ENCODE measurements around the gene DDC. TPM values are rescaled to one million over a fixed set of nuclear protein-coding genes. Genes with fewer than 3 reads are reported as not detected.

Gene DDC
- total RNA-seq, 2 donors from 2014 or later, result 6.6 to 17.1 TPM

DNA sequence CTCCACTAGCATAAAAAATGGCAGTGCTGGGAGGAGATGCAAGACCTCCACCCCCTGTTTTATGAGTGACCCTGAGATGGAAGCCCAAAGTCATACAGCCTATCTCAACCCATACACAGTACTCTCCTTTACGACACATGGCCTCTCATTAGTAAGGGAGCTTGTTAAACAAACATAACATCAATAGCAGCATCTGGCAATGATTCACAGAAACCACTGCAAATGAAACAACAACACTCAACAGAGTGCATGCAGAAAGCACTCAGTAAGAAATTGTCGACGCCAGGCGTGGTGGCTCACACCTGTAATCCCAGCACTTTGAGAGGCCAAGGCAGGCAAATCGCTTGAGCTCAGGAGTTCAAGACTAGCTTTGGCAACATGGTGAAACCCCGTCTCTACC, 87.6 kb downstream of the DDC start:
- Histone ChIP-seq H3K27ac (no peak overlapping the region), H3K4me3 (no peak overlapping the region), H3K36me3 (replicated peaks in 1 of 2; ENCODE audit: insufficient read depth in 1 of 2, low read depth in 2 of 2) (no peaks in the 10 kb centered on the region), H3K27me3 (no peaks in the 10 kb centered on the region), H3K4me1 (no peaks in the 10 kb centered on the region), H3K9me3 (no peaks in the 10 kb centered on the region)
- ATAC-seq (no peak), DNase-seq (no peak)
- 72 to 85% methylated on average over 6 of the region's 6 CpGs for WGBS, 2 donors
- no peak for TF ChIP-seq POLR2A (IDR thresholded peaks at IDR 0.05)
- TF ChIP-seq, protein P1, sequence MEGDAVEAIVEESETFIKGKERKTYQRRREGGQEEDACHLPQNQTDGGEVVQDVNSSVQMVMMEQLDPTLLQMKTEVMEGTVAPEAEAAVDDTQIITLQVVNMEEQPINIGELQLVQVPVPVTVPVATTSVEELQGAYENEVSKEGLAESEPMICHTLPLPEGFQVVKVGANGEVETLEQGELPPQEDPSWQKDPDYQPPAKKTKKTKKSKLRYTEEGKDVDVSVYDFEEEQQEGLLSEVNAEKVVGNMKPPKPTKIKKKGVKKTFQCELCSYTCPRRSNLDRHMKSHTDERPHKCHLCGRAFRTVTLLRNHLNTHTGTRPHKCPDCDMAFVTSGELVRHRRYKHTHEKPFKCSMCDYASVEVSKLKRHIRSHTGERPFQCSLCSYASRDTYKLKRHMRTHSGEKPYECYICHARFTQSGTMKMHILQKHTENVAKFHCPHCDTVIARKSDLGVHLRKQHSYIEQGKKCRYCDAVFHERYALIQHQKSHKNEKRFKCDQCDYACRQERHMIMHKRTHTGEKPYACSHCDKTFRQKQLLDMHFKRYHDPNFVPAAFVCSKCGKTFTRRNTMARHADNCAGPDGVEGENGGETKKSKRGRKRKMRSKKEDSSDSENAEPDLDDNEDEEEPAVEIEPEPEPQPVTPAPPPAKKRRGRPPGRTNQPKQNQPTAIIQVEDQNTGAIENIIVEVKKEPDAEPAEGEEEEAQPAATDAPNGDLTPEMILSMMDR (IDR thresholded peaks at IDR 0.05), result no peak
- intact Hi-C loops (cut with DNase I), result loop anchor here (10.0 kb wide), 2 partner anchors 117 to 677 kb away; no protein-coding TSS in a partner anchor

DNA sequence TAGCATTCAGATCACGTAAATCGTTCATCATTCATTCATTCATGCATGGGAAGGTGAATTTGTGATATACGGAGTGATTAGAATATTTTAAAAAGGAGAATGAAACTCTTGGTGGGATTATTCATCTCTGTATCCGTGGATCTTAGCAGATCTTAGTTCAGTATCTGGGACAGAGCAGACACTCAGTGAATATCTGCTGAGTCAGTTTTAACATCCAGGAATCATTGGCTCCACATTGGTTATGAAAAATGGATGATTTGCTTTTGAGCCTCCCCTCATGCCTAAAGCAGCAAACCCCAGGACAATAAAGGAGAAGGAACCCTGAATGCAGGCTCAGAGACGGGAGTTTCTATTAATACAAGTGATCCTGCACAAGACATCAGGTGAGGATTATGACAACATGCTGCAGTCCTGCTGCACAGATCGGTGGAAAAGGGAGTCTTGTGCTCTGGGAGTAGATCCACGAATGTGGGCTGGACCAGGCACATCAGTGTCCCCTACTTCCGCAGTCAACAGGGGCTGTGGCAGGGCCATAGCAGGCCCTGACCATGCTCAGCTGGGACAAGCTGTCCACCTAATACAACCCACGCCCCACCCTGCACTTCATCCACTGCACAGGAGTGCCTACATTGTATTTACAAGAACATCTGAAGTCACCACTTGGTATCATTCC, 88.1 kb downstream of the DDC start:
- Histone ChIP-seq H3K27me3 (no peaks in the 10 kb centered on the region), H3K4me3 (no peak overlapping the region), H3K27ac (no peak overlapping the region), H3K4me1 (no peaks in the 10 kb centered on the region), H3K36me3 (replicated peaks in 1 of 2; ENCODE audit: insufficient read depth in 1 of 2, low read depth in 2 of 2) (no peaks in the 10 kb centered on the region), H3K9me3 (no peaks in the 10 kb centered on the region)
- DNase-seq (no peak), ATAC-seq (no peak)
- 92 to 93% methylated on average over 9 of the region's 9 CpGs for WGBS, 2 donors
- TF ChIP-seq, protein P1 (IDR thresholded peaks at IDR 0.05), result no peak
- TF ChIP-seq POLR2A (IDR thresholded peaks at IDR 0.05), result no peak
- intact Hi-C loops (cut with DNase I), result loop anchor here (10.0 kb wide), 2 partner anchors 118 to 678 kb away; no protein-coding TSS in a partner anchor

DNA sequence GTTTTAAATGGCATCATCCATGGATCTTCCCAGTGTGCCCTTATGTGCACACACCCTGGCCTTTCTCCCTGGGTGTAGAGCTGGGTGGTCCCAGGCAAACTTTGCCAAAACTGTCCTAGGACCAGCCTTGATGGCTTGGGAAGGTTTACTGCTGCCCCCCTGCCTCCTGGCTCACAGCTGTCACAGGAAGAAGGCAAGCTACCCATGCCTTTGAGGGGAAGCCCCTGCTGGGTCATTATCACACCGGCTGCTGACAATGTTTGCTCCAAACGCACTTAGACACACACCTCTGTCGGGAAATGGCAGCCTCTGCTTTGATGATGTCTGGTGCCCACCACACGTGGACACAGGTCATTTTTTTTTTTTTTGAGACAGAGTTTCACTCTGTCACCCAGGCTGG, 89.9 kb downstream of the DDC start:
- Histone ChIP-seq H3K36me3 (replicated peaks in 1 of 2; ENCODE audit: insufficient read depth in 1 of 2, low read depth in 2 of 2) (no peaks in the 10 kb centered on the region), H3K4me3 (no peak overlapping the region), H3K9me3 (no peaks in the 10 kb centered on the region), H3K27me3 (no peaks in the 10 kb centered on the region), H3K4me1 (no peaks in the 10 kb centered on the region), H3K27ac (no peak overlapping the region)
- no peak for TF ChIP-seq POLR2A (IDR thresholded peaks at IDR 0.05)
- TF ChIP-seq, protein P1 (IDR thresholded peaks at IDR 0.05), result no peak
- no peak for ATAC-seq
- intact Hi-C loops (cut with DNase I), result loop anchor here (10.0 kb wide), 2 partner anchors 119 to 679 kb away; no protein-coding TSS in a partner anchor
- peak in 1 of 4 donors; percentile 20 for DNase-seq
- 55 to 66% methylated on average over 4 of the region's 4 CpGs for WGBS, 2 donors

DNA sequence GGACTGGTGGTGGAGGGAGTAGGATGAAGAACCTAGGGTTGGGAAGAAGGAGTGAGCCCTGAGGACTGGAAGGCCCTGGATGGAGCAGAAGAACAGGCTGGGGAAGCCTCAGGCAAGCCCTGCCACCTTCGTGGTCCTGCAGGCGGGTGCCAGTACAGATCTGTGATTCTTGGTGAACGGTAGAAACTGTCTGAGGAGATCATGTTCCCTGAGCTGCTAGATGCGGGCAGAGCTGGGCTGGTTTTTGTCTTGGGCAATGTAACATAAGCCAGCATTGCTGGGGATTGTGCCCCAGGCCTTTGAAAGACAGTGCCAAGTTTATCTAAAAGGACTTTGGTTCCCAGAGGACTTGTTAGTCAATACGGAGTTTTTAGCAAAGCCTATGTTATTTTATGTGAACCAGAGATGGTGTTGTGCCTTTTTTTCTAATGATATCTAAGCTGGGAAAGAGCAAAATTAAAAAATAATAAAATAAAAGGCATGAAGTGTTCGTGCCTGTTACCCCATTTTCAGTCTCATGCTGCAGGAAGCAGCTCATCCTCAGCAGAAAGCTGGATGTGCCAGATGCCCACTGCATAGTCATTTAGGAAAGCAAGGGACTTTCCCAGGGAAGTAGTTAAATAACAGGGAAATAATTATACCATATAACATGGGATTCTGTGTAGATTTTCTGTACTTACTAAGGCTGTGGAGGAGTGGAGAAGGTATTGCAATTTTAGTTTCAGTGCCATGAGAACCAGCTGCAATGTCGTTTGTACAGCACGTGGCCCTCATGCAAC, 90.6 kb downstream of the DDC start:
- 68 to 78% methylated on average over 8 of the region's 8 CpGs for WGBS, 2 donors
- H3K9me3 ChIP-seq, result no peaks in the 10 kb centered on the region
- no peaks in the 10 kb centered on the region for H3K4me1 ChIP-seq
- no peak for ATAC-seq
- intact Hi-C loops (cut with DNase I), result loop anchor here (10.0 kb wide), 2 partner anchors 120 to 680 kb away; no protein-coding TSS in a partner anchor
- H3K4me3 ChIP-seq, result no peak overlapping the region
- TF ChIP-seq, protein P1 (IDR thresholded peaks at IDR 0.05), result no peak
- TF ChIP-seq POLR2A (IDR thresholded peaks at IDR 0.05), result no peak
- H3K27ac ChIP-seq, result no peak overlapping the region
- DNase-seq, result no peak
- H3K27me3 ChIP-seq, result no peaks in the 10 kb centered on the region
- no peaks in the 10 kb centered on the region for H3K36me3 ChIP-seq (replicated peaks in 1 of 2; ENCODE audit: insufficient read depth in 1 of 2, low read depth in 2 of 2)
